Adrenal gland (tissue), 5 donors: ENCODE data around the gene FBXL15.

ENCODE experiments used
- CTCF ChIP-seq, 6 experiments: fragments of 450-650 bp in 4 of 6; fragments of 200-600 bp in 2 of 6; sonication (generic) in 1 of 6; IDR thresholded peaks; 1 replicate in 5 of 6; 2 replicates in 1 of 6; pipeline versions ENCODE4 v1.5.1 to v1.8.0; 2016 to 2021; ENCODE audit warnings: antibody characterized with exemption in 6 of 6, mild to moderate bottlenecking in 2 of 6, moderate library complexity in 1 of 6
- POLR2A ChIP-seq, 2 donors: fragments of 450-650 bp; IDR thresholded peaks; one replicate each; pipeline ENCODE4 v1.6.1; 2017; ENCODE audit warnings: antibody characterized with exemption in 2 of 2, mild to moderate bottlenecking in 2 of 2, moderate library complexity in 1 of 2
- donor health status: DM: no; HTN: no; CAD: no.

GRCh38 chr10:102450374-102451104 lies 29.9 kb downstream of the FBXL15 start:
- no peak for TF ChIP-seq CTCF (IDR thresholded peaks at IDR 0.05)
- peak; percentile 41 to 76 for TF ChIP-seq POLR2A (IDR thresholded peaks at IDR 0.05)
